HG02759 (cell line): ENCODE results near the gene CEL.
"Not testable (repeated sequence)": the region's sequence is repeated elsewhere in the genome, so short reads cannot be mapped to it uniquely, and the experiment has no call there.

Experiments
- ATAC-seq: cut with Tn5 transposase; IDR thresholded peaks from one replicate; pipeline ENCODE4 v1.9.1; 2021; ENCODE audit warnings: mild to moderate bottlenecking, moderate library complexity; ENCODE audit not compliant: unreplicated experiment

Gene CEL

DNA sequence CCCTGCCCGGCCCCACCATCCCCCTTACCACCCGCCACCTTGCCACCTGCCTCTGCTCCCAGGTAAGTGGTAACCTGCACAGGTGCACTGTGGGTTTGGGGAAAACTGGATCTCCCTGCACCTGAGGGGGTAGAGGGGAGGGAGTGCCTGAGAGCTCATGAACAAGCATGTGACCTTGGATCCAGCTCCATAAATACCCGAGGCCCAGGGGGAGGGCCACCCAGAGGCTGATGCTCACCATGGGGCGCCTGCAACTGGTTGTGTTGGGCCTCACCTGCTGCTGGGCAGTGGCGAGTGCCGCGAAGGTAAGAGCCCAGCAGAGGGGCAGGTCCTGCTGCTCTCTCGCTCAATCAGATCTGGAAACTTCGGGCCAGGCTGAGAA is at the start of gene CEL:
TSS of gene CEL (plus strand) at position 218 of the 382 bp plus-strand sequence. CDS start at position 240, 22 bp downstream.
- ATAC-seq = not testable (repeated sequence)

DNA sequence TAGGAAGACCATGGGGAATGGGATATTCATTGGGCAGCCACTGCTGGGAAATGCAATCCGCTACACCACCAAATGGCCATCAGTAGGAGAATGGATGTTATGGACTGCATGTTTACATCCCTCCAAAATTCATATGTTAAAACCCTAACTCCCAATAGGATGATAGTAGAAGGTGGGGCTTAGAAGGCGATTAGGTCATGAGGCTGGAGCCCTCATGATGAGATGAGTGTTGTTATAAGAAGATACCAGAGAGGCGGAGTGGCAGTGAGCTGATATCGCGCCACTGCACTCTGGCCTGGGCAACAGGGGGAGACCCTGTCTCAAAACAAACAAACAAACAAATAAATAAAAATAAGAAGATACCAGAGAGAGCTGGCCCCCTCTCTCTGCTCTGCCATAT is 47.1 kb upstream of the CEL start:
- no peak for ATAC-seq

DNA sequence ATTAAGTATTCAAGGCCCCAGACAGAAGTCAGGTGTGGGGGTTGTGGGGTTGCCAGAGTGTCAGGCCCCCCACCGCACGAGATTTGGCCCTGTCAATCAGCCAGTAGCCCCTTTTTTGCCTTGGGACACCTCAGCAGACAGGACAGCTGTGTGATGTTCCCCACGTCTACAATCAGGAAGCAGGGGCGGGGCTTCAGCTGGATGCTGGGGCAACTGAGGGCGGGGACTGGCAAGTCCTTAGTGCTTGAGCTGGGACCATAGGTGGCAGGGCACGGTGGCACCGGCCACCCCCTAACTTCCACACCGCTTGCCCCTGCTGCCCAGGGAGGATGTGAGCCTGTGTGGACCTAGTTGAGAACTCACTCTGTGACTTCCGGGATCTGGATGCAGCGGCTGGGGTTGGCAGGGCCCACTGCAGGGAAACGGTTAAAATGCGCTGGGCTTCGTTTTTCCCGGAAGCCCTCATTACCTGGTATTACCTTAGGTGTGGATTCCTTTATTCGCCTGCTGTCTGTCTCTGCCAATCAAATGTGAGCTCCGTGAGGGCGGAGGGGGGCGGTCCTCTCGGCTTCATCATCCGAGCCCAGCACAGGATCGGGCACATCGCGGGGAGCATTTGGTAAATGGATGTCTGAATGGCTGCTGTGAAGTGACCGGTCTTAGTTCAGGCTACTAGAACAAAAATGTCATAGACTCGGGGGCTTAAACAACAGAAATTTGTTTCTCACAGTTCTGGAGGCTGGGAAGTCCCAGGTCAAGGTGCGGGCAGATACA is 38.5 kb upstream of the CEL start:
- no peak for ATAC-seq

DNA sequence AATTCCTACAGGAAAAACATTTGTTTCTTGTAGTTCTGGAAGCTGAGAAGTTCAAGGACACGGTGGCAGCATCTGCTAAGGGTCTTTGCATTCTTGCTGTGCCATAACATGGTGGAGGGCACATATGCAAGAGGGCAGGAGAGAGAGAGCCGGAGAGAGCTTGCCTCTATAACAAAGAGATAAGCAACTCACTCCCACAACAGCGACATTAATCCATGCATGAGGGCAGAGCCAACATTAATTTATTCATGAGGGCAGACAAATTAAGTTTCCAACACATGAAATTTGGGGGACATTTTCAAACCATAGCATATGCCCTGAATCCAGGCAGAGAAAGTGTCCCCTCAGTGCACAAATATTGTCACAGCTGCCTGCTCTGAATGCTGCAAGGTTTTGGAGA is 35.4 kb upstream of the CEL start:
- ATAC-seq = no peak

DNA sequence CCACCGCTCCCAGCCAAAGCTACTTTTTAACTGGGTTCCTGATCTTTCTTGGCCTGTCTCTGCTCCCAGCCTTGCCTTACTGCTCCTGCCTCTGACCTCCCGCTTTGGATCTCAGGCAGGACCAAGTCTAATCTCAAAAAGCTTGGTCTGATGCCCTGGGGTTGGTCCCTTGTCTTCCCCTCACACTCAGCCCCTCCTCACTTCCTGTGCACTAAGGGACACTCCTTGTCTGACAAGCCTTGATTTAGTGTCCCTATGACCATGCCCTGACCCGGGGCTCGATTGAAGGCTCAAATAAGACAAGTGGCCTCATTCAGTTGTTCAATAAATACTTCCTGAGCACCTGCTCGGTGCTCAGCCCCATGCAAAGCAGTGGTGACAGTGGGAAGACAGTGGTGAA is 34.6 kb upstream of the CEL start:
- no peak for ATAC-seq

DNA sequence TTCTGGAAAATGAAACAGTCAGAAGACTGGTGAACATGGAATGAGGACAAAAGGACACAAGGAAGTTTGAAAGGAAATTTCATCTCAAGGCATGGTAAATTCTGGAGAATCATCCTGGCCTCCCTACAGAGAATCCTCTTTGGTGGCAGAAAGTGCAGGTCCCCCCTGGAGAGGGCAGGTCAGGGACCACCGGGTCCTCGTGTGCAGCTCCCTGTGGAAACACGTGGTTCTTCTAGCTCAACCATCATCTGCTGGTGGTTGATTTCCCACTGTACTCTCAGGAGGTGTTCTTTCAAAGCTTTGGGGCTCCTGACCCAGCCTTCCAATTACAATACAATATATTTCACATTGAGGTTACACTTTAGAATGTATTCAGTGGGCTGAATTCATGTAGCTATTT is 33.6 kb upstream of the CEL start:
- no peak for ATAC-seq

DNA sequence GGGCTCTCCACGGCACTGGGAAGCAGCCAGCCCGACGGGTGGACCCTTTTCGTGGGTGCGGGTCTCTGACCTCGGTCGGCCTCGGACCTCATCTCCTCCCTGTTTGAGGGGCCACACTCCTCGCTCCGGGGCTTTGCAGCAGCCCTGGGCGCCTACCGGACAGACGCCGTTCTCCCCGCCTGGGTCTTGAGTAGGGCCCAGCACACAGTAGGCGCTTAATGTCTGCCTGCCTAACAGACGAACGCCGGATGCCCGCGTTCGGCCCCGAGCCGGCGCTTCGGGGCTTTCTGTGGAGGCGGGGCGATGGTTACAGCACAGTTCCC is 31.8 kb upstream of the CEL start:
- peak; percentile 16 for ATAC-seq

DNA sequence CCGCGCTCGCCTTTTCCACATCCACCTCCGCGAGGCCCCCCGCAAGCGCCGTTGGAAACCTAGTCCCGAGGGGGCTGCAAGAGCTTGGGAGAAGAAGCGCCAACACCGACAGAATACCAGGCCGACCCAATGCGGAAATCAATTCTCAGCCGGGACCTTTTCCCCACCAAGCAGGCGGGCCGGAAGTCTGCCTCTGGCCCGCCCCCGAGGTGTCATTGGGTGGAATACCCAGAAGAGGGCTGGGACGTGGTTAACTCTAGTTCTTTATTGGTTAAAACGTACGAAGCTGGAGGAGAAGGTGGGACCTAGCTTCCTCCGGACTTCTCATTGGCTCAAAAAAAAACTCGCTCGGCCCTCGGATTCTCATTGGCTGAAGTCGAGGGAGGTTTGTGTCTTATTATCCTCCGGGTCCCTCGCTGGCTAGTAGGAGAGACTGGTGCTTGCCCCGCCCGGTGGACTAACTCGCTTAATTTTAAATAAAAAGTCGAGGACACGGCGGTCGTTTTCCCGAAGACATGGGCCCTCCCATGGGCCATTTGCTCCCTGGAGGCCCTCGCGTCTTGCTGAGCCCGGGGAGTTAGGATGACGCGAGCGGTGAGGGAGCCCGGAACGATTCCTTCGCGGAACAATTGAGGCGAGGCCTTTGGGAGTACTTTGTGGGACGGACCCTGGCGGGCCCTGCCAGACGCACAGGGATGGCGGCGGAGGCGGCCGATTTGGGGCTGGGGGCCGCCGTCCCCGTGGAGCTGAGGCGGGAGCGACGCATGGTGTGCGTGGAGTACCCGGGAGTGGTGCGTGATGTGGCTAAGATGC is 31.3 kb upstream of the CEL start, which contains the start of gene GTF3C5:
TSS of gene GTF3C5 (plus strand) at position 681 of the 813 bp plus-strand sequence. CDS start at position 696, 15 bp downstream.
- peak; percentile 94 for ATAC-seq

DNA sequence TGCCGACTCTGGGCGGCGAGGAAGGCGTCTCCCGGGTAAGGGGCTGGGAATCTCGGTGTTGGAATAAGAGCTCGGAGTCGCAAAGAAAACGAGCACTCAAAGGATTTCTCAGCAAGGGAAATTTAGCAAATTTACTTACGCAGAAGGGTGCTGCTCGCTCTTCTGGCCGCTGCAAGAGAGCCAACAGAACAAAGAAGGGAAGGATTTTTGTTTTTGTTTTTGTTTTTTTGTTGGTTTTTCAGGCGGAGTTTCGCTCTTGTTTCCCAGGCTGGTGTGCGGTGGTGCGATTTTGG is 30.7 kb upstream of the CEL start:
- no peak for ATAC-seq

DNA sequence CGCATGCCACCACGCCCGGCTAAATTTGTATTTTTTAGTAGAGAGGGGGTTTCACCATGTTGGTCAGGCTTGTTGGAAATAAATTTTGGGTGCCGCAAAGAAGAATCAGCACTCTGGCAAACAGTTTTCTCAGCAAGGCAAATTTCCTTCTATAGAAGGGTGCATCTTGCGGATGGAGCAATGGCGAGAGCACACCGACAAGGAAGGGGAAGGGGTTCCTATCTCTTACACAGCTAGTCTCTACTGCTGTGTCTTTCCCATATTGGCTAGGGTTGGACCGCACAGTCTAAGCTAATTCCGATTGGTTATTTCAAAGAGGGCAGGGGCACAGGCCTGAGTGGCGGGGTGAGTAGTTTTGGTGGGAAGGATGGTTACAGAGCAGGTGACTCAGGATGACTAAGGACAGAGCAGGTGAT is 30.3 kb upstream of the CEL start:
- no peak for ATAC-seq

DNA sequence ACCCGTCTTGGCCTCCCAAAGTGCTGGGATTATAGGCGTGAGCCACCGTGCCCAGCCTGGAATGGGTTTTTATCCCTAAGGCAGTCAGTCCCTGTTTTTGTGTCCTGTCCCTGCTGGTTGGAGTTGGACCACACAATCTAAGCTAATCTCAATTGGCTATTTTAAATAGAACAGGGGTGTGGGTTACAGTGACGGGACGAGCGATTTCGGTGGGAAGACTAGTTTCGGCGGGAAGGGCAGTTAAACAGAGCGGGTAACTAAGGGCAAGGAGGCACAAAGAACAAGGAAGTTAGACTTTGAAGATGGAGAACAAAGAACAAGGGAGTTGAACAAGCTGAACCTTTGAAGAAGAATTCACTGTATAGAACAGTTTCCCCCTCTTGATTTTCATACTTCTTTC is 29.6 kb upstream of the CEL start:
- no peak for ATAC-seq

DNA sequence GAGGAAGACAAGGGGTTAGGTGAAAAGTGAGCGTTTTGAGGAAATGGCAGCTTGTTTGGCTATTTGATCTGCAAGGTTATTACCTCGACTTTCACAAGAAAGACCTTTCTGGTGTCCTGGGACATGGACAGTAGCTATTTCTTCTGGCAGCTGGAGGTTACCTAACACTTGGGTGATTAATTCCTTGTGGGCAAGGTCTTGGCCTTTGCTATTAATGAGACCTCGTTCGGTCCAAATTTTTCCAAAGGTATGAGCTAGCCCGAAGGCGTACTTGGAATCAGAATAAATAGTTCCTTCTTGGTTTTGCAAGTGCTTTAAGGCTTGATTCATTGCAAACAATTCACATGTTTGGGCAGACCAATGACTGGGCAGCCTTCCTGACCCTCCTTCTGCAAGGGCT is 26.1 kb upstream of the CEL start:
- no peak for ATAC-seq

DNA sequence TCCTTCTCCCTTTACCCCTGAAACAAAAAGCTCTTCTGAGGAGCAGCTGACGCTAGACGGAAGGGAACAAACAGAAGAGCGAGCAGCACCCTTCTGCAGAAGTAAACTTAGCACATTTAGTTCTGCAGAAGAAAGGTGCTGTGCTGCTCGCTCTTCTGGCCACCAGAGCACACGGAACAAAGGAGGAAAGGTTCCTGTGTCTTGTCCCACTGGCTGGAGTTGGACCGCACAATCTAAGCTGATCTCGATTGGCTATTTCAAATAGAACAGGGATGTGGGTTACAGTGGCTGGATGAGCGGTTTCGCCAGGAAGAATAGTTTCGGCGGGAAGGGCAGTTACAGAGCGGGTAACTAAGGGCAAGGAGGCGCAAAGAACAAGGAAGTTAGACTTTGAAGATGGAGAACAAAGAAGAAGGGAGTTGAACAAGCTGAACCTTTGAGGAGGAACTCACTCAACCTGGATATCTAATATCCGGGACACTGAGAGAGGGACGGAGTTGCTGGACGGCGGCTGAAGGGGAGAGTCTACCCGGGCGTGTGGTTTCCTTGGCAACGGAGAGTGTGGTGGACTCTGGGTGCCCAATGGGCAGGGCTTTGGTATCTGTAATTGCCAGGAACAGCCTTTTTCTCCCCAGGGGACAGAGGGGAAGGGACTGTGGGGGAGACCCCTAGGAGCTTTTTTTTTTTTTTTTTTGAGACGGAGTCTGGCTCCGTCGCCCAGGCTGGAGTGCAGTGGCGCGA is 23.8 kb upstream of the CEL start:
- ATAC-seq = no peak

DNA sequence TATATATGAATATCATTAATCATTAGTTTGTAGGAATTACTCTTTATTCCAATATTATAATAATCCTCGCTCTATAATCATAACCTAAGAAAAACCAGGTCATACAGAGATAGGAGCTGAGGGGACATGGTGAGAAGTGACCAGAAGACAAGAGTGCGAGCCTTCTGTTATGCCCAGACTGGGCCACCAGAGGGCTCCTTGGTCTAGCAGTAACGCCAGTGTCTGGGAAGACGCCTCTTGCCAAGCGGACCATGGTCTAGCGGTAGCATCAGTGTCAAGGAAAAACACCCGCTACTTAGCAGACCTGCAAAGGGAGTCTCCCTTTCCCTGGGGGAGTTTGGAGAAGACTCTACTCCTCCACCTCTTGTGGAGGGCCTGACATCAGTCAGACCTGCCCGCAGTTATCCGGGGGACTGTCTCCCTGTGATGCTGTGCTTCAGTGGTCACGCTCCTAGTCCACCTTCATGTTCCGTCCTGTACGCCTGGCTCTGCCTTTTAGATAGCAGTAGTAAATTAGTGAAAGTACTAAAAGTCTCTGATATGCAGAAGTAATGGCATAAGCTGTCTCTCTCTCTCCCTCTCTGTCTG is 20.8 kb upstream of the CEL start:
- not testable (repeated sequence) for ATAC-seq

DNA sequence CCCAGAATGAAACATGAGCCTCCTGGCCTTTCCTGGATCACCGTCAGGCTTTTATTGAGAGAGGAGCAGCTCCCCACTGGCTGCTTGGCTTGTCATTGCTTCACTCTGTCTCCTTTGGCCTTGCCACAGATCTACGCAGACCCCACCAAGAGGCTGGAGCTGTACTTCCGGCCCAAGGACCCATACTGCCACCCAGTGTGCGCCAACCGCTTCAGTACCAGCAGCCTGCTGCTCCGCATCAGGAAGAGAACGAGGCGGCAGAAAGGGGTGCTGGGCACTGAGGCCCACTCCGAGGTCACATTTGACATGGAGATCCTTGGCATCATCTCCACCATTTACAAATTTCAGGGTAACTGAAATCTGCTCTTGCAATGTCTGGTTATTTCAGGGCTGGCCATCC is 19.8 kb upstream of the CEL start:
- ATAC-seq = no peak

DNA sequence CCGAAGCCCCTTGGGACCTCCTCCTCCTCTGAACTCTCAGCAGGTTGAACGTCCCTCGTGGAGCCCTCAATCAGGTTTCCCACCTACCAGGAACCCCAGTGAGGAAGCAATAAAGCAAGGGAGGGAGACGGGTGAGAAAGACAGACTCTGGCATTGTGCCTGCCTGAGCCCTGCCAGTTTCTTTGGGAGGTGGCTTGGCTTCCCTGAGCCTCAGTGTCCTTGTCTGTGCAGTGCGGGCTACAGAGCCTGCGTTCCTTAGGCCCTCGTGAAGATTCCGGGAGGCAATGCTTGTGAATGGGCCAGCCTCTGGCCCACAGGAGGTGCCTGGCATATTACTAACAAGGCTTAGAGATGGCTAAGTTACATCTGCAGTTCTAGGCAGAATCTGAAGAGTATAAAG is 19.1 kb upstream of the CEL start:
- ATAC-seq = no peak

DNA sequence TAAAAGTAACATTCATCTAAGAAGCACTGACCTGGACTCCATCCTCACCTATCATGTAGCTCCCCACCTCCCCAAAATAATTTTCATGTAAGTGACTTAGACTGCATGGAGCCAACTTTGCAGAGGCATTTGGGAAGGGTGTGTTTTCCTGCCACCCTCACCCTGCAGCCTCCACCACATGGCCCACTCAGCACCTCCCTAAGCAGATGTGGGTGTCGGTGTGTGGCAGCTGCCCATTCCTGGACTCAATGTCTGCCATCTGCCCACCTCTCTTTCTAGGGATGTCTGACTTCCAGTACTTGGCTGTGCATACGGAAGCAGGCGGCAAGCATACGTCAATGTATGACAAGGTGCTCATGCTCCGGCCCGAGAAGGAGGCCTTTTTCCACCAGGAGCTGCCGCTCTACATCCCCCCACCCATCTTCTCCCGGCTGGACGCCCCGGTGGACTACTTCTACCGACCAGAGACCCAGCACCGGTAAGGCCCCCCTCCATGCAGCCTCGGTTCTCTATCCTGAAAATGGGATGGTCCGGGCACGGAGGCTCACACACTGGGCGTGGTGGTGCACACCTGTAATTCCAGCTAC is 18.2 kb upstream of the CEL start:
- no peak for ATAC-seq

DNA sequence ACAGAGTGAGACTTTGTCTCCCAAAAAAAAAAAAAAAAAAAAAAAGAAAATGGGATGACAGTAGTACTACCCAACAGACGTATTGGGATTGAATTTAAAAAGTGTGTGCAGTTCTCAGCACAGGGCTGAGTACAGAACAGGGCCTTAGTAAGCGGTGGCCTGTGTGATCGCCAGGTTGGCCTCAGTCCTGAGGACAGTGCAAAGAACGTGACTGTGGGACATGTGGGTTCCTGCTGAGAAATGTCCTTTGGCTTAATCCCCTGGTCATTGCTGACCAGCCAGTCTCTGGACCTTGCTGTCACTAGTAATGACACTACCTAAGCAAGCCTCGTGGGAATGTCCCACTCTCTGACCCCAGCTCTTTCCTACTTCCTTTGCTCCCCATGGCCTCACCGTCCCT is 17.7 kb upstream of the CEL start:
- ATAC-seq = no peak

DNA sequence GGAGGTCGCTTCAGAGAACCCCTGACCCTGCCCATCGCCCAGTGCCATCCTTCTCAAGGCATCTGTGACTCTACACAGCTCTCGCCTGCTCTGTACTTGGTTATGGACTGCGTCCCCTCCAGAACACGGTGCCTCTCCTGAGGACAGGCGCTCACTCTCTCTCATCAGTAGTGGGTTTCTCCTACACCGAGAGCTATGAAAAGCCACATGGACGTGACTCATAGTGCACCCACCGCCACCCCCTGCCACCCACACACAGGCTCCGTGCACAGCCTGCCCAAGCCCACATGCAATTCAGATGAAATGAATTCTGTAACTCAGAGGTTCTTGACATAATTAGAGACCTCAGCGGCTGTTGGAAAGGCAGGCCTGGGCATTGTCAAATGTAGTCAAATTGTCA is 17.1 kb upstream of the CEL start:
- ATAC-seq = no peak

DNA sequence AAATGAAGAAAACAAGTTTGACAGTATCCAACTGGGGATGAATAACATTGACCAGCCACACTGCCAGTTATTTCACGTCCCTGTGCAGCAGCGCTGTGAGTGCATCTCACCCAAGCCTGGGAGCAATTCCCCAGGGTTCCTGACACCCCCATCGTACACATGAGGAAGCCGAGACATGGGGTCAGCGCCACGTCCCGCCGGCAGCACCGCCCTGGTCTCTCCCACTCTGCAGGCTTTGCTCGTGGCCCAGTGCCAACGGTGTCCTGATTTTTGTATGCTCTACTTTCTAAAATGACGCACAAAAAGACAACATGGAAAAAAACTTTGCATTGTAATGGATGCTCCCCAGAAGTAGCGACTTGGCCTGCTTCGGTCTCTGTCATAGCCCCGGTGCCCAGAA is 16.6 kb upstream of the CEL start:
- ATAC-seq = no peak

DNA sequence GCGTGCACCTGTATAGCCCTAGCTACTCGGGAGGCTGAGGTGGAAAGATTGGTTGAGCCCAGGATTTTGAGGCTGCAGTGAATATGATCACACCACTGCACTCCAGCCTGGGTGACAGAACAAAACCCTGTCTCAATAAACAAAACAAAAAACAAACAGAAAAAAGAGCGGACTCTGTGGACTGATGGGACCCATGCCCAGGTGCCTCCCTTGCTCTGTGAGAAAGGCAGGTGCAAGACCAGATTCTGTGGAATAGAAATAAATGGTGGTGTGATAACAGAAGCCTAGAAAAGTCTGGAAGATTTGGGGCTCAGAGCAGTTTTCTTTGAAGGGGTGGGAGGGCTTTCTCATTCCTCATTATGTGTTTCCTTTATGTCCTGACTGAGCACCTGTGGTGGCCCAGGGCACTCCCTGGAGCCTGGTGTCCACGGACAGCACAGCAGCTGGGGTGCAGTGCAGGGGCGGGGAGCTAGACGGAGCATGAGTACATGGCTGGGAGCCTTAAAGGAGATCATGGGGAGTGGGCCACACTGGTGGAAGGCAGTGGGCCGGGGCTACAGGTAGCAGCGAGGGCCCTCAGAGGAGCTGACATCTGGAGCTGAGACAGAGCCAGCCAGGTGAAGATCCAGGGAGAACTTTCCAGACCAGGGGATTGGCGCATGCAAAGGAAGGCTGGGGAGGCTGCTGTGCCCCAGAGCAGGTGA is 15.4 kb upstream of the CEL start:
- no peak for ATAC-seq
